Stimulated activated CD4-positive, alpha-beta T cell treated with anti-CD3 and anti-CD28 coated beads, TNF-alpha, amount 100 ng/mL, for 24 hours (primary cell): ENCODE measurements around the gene EMX1.

Experiments
- DNase-seq, 3 experiments: peaks; one replicate each; pipeline ENCODE4 v3.0.0-alpha.2; 2020; ENCODE audit warnings: low read depth in 3 of 3

Gene EMX1

GRCh38 chr2:72917138-72917876, at the start of gene EMX1:
Gene EMX1, plus strand, starts transcription at chr2:72917519. Its CDS starts 334 bp downstream, at chr2:72917853.
- peak in 1 of 3 experiments; percentile 56 for DNase-seq

GRCh38 chr2:72871060-72871459, 46.3 kb upstream of the EMX1 start:
- DNase-seq = no peak

GRCh38 chr2:72871880-72872279, 45.4 kb upstream of the EMX1 start:
- DNase-seq = no peak

GRCh38 chr2:72883356-72883962, 33.9 kb upstream of the EMX1 start:
- no peak for DNase-seq

GRCh38 chr2:72886505-72887031, 30.8 kb upstream of the EMX1 start:
- DNase-seq = no peak

GRCh38 chr2:72887032-72887739, 30.1 kb upstream of the EMX1 start, which contains the start of gene SPR:
Gene SPR, plus strand, starts transcription at chr2:72887408. Its CDS starts 25 bp downstream, at chr2:72887433.
- peak in 2 of 3 experiments; percentile 45 to 71 for DNase-seq

GRCh38 chr2:72887740-72888437, 29.4 kb upstream of the EMX1 start:
- peak; percentile 33 to 67 (median 37) for DNase-seq

- no peak for DNase-seq
These were observed 28.7 kb upstream of the EMX1 start for GRCh38 chr2:72888438-72889202.

- DNase-seq = no peak
These were observed 27.3 kb upstream of the EMX1 start for GRCh38 chr2:72889991-72890390.

GRCh38 chr2:72891091-72891818, 26.1 kb upstream of the EMX1 start:
- no peak for DNase-seq

GRCh38 chr2:72892506-72893173, 24.7 kb upstream of the EMX1 start:
- DNase-seq = peak in 1 of 3 experiments; percentile 56

GRCh38 chr2:72893594-72894319, 23.6 kb upstream of the EMX1 start:
- DNase-seq = peak in 1 of 3 experiments; percentile 48

- DNase-seq = no peak
These were observed 22.8 kb upstream of the EMX1 start for GRCh38 chr2:72894514-72894913.

GRCh38 chr2:72895154-72895553, 22.2 kb upstream of the EMX1 start:
- DNase-seq = no peak

- DNase-seq = no peak
These were observed 21.5 kb upstream of the EMX1 start for GRCh38 chr2:72895759-72896281.

GRCh38 chr2:72896446-72896845, 20.9 kb upstream of the EMX1 start:
- DNase-seq = no peak

- no peak for DNase-seq
These were observed 19.3 kb upstream of the EMX1 start for GRCh38 chr2:72897785-72898584.

- DNase-seq = no peak
These were observed 18.8 kb upstream of the EMX1 start for GRCh38 chr2:72898585-72898906.
